Measurements from ENCODE around the gene CAPN9. TPM values are rescaled to one million over a fixed set of nuclear protein-coding genes. Genes with fewer than 3 reads are reported as not detected.

CAPN9 gene
- total RNA-seq, 1 donor from 2014 or later, result 0.72 TPM

DNA sequence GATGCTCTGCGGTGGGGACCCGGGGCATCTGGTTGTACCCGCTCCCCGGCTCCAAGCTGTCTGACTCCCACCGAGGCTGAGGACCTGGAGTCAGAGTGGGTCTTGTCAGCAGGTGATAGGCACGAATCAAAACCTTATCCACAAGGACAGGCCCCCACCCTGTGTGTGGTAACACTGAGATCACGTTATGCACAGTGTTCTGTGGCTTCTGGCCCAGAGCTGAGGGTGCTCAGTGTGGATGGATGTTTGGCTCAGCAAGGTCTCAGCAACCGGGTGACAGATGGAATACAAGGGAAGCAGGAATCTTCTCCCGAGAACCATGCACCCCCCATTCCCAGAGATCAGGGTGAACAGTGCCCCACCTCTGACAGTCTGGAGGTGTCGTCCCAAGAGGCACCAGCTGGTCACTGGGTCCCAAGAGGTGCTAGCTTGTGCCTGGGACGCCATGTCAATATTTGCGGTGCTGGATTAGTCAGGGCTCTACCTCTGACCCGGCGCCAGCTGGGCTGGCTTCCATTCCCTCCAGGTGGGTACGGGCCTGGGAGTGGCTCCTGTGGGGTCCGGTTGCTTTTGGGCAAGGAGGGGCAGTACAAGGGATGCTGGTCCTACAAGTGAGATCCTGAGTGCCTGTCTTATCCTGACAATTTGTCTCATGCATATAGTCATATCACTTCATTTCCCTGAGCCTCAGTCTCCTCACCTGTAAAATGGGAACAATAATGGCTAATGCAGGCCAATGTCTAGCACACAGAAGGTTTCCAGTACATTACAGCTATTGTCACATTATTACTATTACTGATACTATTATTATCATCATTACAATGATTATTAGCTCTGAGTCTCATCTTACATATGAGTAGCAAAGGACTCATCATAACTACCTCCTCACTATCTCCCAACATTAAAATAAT, 957 bp downstream of the CAPN9 start:
- H3K27ac Mint-ChIP-seq, result peak overlapping the region; percentile 68
- H3K36me3 Mint-ChIP-seq, result no peaks in the 10 kb centered on the region
- peaks cover 3% of the 10 kb centered on the region for H3K9me3 Mint-ChIP-seq
- no peak for DNase-seq (ENCODE audit: extremely low spot score, unreplicated experiment)
- TF ChIP-seq, protein P1, sequence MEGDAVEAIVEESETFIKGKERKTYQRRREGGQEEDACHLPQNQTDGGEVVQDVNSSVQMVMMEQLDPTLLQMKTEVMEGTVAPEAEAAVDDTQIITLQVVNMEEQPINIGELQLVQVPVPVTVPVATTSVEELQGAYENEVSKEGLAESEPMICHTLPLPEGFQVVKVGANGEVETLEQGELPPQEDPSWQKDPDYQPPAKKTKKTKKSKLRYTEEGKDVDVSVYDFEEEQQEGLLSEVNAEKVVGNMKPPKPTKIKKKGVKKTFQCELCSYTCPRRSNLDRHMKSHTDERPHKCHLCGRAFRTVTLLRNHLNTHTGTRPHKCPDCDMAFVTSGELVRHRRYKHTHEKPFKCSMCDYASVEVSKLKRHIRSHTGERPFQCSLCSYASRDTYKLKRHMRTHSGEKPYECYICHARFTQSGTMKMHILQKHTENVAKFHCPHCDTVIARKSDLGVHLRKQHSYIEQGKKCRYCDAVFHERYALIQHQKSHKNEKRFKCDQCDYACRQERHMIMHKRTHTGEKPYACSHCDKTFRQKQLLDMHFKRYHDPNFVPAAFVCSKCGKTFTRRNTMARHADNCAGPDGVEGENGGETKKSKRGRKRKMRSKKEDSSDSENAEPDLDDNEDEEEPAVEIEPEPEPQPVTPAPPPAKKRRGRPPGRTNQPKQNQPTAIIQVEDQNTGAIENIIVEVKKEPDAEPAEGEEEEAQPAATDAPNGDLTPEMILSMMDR (conservative IDR thresholded peaks at IDR 0.05), result no peak
- H3K4me3 Mint-ChIP-seq, result no peak overlapping the region
- H3K4me1 Mint-ChIP-seq (ENCODE audit: unreplicated experiment), result peaks cover 63% of the 10 kb centered on the region
- H3K27me3 Mint-ChIP-seq, result no peaks in the 10 kb centered on the region

DNA sequence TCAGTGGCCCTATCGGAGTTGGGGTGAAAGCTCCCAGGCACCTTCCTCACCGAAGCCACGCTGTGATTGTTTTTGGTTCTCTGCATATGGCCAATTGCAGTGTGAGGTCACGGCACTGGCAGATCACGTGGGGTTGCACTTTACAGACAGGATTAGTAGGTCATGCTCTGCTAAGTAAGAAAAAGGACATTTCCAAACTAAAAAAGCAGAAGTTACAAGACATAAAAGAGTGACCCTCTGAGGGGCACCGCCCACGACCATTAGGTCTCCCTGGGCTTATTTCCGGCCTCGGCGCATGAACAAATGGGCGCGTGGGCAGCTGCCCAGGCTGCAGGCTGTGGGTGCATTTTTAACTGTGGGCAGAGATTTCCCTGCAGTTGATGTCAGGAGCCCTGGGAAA, 2.0 kb downstream of the CAPN9 start:
- Mint-ChIP-seq H3K27me3 (no peaks in the 10 kb centered on the region), H3K9me3 (no peaks in the 10 kb centered on the region), H3K4me3 (no peak overlapping the region), H3K27ac (peak overlapping the region; percentile 68), H3K36me3 (no peaks in the 10 kb centered on the region), H3K4me1 (ENCODE audit: unreplicated experiment) (peaks cover 59% of the 10 kb centered on the region)
- TF ChIP-seq, protein P1 (conservative IDR thresholded peaks at IDR 0.05), result no peak
- no peak for DNase-seq (ENCODE audit: extremely low spot score, unreplicated experiment)

DNA sequence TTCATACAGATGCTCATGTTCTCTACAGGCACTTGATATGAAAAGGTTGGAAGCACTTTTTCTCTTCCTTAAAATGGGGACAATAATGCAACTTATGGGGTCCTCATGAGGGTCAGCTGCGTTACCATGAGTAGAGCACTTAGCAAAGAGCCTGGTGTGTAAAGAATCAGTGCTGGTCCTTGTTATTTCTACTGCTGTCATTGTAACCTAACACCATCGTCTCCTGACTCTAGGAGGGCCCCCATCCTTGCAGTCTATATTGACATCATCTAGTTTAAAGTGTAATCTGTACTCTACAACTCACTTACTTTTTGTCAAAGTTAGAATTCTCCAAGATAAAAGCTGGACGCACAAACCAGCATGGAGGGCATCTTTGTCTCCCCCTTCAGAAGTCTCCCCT, 2.4 kb downstream of the CAPN9 start:
- Mint-ChIP-seq H3K36me3 (no peaks in the 10 kb centered on the region), H3K27ac (peak overlapping the region; percentile 75), H3K4me1 (ENCODE audit: unreplicated experiment) (peaks cover 54% of the 10 kb centered on the region), H3K9me3 (no peaks in the 10 kb centered on the region), H3K4me3 (peak overlapping the region; percentile 35), H3K27me3 (no peaks in the 10 kb centered on the region)
- no peak for DNase-seq (ENCODE audit: extremely low spot score, unreplicated experiment)
- TF ChIP-seq, protein P1 (conservative IDR thresholded peaks at IDR 0.05), result no peak

DNA sequence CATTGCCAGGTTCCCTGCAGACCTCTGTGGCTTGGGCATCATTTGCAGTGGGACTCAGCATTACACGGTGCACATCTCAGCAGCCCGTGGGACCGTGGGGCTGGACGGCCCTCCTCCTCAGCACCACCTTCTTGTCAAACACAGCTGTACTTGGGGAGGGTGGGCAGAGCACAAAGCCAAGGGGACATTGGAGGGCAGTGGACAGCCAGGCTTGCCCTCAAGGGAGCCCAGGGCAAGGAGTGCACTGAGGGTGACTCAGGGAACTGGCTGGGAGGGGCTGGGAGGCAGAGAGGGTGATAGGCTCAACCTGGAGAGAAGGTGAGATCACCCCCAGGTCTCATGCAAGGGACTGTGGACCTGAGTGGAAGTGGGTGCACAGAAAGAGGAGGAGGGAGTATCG, 3.4 kb downstream of the CAPN9 start:
- TF ChIP-seq, protein P1 (conservative IDR thresholded peaks at IDR 0.05), result no peak
- Mint-ChIP-seq H3K27me3 (no peaks in the 10 kb centered on the region), H3K27ac (no peak overlapping the region), H3K36me3 (no peaks in the 10 kb centered on the region), H3K4me3 (peak overlapping the region; percentile 35), H3K4me1 (ENCODE audit: unreplicated experiment) (peaks cover 46% of the 10 kb centered on the region), H3K9me3 (no peaks in the 10 kb centered on the region)
- DNase-seq (ENCODE audit: extremely low spot score, unreplicated experiment), result no peak

DNA sequence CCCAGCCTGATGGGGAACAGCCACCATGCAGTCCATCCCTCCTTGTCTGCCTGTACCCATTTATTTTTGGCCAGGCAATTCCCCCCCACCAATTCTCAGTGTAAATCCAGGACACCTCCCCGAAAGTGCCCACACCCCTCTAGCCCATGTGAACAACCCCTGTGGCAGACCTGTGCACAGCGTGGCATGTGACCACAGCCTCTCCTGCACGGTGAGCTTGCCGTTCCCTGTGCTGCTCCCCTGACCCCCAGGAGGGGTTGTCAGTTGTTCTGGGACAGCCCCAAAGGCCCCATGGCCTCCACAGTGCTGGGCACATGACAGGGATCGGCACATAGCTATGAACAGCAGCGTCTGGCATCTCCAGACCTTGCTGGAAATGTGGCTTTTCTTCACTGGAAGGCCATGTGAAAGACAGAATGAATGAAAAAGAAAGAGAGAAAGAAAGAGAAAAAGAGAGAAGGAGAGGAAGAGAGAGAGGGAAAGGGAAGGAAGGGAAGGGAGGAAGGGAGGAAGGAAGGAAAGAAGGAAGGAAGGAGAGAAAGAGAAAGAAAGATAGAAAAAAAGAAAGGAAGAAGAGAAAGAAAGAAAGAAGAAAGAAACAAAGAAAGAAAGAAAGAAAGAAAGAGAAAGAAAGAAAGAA, 3.9 kb downstream of the CAPN9 start:
- Mint-ChIP-seq H3K9me3 (no peaks in the 10 kb centered on the region), H3K4me1 (ENCODE audit: unreplicated experiment) (peaks cover 46% of the 10 kb centered on the region), H3K4me3 (peak overlapping the region; percentile 19), H3K27me3 (no peaks in the 10 kb centered on the region), H3K27ac (peak overlapping the region; percentile 64), H3K36me3 (no peaks in the 10 kb centered on the region)
- TF ChIP-seq, protein P1 (conservative IDR thresholded peaks at IDR 0.05), result no peak
- no peak for DNase-seq (ENCODE audit: extremely low spot score, unreplicated experiment)
